Smooth muscle cell (in vitro differentiated cells): ENCODE data around the gene MYO15A. TPM values are rescaled to one million over a fixed set of nuclear protein-coding genes. Genes with fewer than 3 reads are reported as not detected.

Source experiments
- DNase-seq: peaks from one replicate; lab custom pipeline; 2025; ENCODE audit not compliant: unreplicated experiment; lab: John Stamatoyannopoulos, UW
- H2AFZ ChIP-seq: fragments of 200-600 bp; sonication (generic); 2 replicates; pipeline ENCODE4 v1.6.0; 2016; ENCODE audit warnings: antibody characterized with exemption, low read depth, mild to moderate bottlenecking
- H3F3A ChIP-seq: fragments of 200-600 bp; sonication (generic); 2 replicates; pipeline ENCODE4 v1.6.0; 2017; ENCODE audit warnings: antibody characterized with exemption, low read depth
- H3K27ac ChIP-seq: fragments of 200-600 bp; sonication (generic); 2 replicates; pipeline ENCODE4 v1.5.1; 2016; ENCODE audit warnings: low read depth, mild to moderate bottlenecking
- H3K27me3 ChIP-seq: fragments of 200-600 bp; sonication (generic); 2 replicates; pipeline ENCODE4 v1.6.1; 2016; ENCODE audit warnings: low read depth, mild to moderate bottlenecking
- H3K36me3 ChIP-seq: fragments of 200-600 bp; sonication (generic); 2 replicates; pipeline ENCODE4 v1.5.1; 2016; ENCODE audit warnings: low read depth
- H3K4me1 ChIP-seq: fragments of 200-600 bp; sonication (generic); 2 replicates; pipeline ENCODE4 v1.5.1; 2016; ENCODE audit warnings: low read depth
- H3K4me2 ChIP-seq: fragments of 200-600 bp; sonication (generic); 2 replicates; pipeline ENCODE4 v1.6.0; 2016; ENCODE audit warnings: mild to moderate bottlenecking
- H3K4me3 ChIP-seq: fragments of 200-600 bp; sonication (generic); 2 replicates; pipeline ENCODE4 v1.5.1; 2016; ENCODE audit warnings: mild to moderate bottlenecking
- H3K79me2 ChIP-seq: fragments of 200-600 bp; sonication (generic); 2 replicates; pipeline ENCODE4 v1.6.0; 2016; ENCODE audit warnings: low read depth, mild to moderate bottlenecking
- H3K9ac ChIP-seq: fragments of 200-600 bp; sonication (generic); 2 replicates; pipeline ENCODE4 v1.6.0; 2016; ENCODE audit warnings: low read depth
- H3K9me3 ChIP-seq: fragments of 200-600 bp; sonication (generic); replicated peaks from 2 replicates; pipeline ENCODE4 v1.5.1; 2016; ENCODE audit warnings: low read depth
- H4K20me1 ChIP-seq: fragments of 200-600 bp; sonication (generic); 2 replicates; pipeline ENCODE4 v1.6.0; 2016; ENCODE audit warnings: low read depth
- WGBS: methylation state at CpG from one replicate; pipeline ENCODE4 v1.1.7; 2016; ENCODE audit warnings: low lambda C conversion rate; 5-methylcytosine and 5-hydroxymethylcytosine counted together
- polyA plus RNA-seq: library from polyadenylated mRNA; unstranded; fragments of >200 nt; fragmentation: Nextera tagmentation; extraction: Ambion mirVana; gene quantifications from 2 replicates; pipeline ENCODE4 v1.2.1, GENCODE V29; 2016
- total RNA-seq: library from RNA; depleted of rRNA; stranded (reverse); fragments of >200 nt; gene quantifications from 2 replicates; pipeline ENCODE4 v1.2.3, GENCODE V29; 2014
- TF ChIP-seq, protein P1 (sequence below): fragments of 200-600 bp; sonication (generic); IDR thresholded peaks from 2 replicates; pipeline ENCODE4 v1.5.1; 2017; ENCODE audit warnings: borderline replicate concordance, mild to moderate bottlenecking, antibody characterized with exemption; ENCODE audit not compliant: insufficient read depth, poor library complexity, severe bottlenecking

The MYO15A gene
- total and polyA plus RNA-seq, 2 experiments from 2014 or later: 2.0 to 3.6 TPM

DNA sequence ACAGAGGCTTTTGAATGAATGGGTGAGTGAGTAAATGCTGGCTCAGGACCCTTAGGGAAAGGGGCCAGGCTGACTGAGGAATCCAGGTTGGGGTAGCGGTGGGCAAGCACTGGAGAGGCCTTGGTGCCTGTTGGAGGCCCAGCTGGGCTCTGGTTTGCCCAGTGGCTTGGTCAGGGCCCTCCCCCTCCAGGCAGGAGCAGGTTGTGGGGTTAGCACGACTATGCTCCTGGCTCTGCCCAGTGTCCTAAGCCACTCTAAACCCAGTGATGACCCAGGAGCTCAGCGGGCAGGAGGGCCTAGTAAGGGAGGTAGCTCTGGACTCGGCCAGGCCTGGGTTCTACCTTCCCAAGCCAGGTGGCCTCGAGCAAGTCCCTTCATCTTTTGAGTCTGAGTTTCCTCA, 7.5 kb downstream of the MYO15A start:
- Histone ChIP-seq H3K4me1 (no peaks in the 10 kb centered on the region), H3F3A (no peaks in the 10 kb centered on the region), H3K9me3 (no peaks in the 10 kb centered on the region), H3K4me3 (no peak overlapping the region), H4K20me1 (no peaks in the 10 kb centered on the region), H3K79me2 (no peaks in the 10 kb centered on the region), H3K27me3 (no peaks in the 10 kb centered on the region), H3K27ac (no peak overlapping the region), H3K4me2 (no peak overlapping the region), H3K36me3 (no peaks in the 10 kb centered on the region), H2AFZ (no peak overlapping the region), H3K9ac (no peak overlapping the region)
- TF ChIP-seq, protein P1, sequence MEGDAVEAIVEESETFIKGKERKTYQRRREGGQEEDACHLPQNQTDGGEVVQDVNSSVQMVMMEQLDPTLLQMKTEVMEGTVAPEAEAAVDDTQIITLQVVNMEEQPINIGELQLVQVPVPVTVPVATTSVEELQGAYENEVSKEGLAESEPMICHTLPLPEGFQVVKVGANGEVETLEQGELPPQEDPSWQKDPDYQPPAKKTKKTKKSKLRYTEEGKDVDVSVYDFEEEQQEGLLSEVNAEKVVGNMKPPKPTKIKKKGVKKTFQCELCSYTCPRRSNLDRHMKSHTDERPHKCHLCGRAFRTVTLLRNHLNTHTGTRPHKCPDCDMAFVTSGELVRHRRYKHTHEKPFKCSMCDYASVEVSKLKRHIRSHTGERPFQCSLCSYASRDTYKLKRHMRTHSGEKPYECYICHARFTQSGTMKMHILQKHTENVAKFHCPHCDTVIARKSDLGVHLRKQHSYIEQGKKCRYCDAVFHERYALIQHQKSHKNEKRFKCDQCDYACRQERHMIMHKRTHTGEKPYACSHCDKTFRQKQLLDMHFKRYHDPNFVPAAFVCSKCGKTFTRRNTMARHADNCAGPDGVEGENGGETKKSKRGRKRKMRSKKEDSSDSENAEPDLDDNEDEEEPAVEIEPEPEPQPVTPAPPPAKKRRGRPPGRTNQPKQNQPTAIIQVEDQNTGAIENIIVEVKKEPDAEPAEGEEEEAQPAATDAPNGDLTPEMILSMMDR: no peak
- no peak for DNase-seq
- WGBS: 95% methylated on average over 5 of the region's 5 CpGs

DNA sequence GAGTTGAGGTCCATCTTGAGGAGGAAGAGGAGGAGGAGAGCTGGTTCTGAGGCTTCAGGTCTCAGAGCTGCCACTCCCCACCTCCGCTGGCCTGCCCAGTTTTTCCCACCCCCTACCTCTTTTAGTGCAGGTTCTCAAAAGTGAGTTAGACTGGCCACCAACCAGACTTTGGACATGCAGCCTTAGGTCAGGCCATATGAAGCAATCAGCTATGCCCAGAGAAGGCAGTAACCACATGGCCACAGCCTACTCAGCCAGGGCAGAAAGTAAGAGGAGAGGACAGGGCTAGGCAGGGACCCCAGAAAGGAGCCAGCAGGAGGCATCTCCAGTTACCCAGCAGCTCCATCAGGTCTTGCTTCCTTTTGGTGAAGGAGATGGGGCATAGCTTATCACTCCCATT, 9.0 kb downstream of the MYO15A start:
- Histone ChIP-seq H2AFZ (no peak overlapping the region), H3F3A (no peaks in the 10 kb centered on the region), H3K9ac (no peak overlapping the region), H3K9me3 (no peaks in the 10 kb centered on the region), H3K4me1 (no peaks in the 10 kb centered on the region), H3K27me3 (no peaks in the 10 kb centered on the region), H3K4me3 (no peak overlapping the region), H3K27ac (no peak overlapping the region), H3K36me3 (no peaks in the 10 kb centered on the region), H3K79me2 (no peaks in the 10 kb centered on the region), H3K4me2 (no peak overlapping the region), H4K20me1 (no peaks in the 10 kb centered on the region)
- 90% methylated on average over 1 of the region's 1 CpG for WGBS
- DNase-seq: no peak
- TF ChIP-seq, protein P1: no peak

DNA sequence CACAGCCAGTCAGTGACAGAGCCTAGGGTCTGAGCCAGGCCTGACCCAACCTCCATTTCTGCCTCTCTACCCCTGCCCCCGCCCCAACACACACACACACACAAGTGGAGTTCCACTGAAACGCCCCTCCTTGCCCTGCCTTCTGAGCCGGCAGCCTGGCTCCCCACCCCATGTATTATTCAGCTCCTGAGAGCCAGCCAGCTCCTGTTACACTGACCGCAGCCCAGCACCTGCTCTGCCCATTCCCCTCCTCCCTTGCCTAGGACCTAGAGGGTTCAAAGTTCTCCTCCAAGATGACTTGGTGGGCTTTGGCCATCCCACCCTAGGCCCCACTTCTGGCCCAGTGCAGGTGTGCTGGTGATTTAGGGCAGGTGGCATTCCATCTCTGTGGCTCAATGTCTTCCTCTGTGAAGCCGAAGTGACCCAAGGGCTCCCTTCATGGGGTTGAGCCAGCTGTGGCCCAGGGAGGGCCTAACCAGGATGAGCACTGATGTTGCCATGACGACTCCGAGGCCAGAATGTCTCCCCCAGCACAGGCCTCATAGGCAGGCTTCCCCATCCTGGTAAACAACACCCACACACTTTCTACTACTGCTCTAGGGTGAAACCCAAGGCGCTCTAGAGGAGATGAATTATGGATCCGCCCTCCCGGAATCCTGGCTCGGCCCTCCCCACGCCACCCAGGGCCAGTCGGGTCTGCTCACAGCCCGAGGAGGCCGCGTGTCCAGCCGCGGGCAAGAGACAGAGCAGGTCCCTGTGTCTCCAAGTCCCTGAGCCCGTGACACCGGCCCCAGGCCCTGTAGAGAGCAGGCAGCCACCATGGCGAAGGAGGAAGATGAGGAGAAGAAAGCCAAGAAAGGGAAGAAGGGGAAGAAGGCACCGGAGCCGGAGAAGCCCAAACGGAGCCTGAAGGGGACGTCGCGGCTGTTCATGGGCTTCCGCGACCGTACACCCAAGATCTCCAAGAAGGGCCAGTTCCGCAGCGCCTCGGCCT, 9.7 kb downstream of the MYO15A start:
- no peak for DNase-seq

More for the DNA sequence above, 9.7 kb downstream of the MYO15A start:
- WGBS: 87% methylated on average over 33 of the region's 33 CpGs
- Histone ChIP-seq H3K4me3 (no peak overlapping the region), H4K20me1 (no peaks in the 10 kb centered on the region), H3K27ac (no peak overlapping the region), H3K27me3 (no peaks in the 10 kb centered on the region), H3F3A (no peaks in the 10 kb centered on the region), H3K4me2 (no peak overlapping the region), H3K4me1 (no peaks in the 10 kb centered on the region), H2AFZ (no peak overlapping the region), H3K9ac (no peak overlapping the region), H3K36me3 (no peaks in the 10 kb centered on the region), H3K79me2 (no peaks in the 10 kb centered on the region), H3K9me3 (no peaks in the 10 kb centered on the region)
- TF ChIP-seq, protein P1: no peak
